ENCODE data around the gene UNC50.

UNC50 gene, protein sequence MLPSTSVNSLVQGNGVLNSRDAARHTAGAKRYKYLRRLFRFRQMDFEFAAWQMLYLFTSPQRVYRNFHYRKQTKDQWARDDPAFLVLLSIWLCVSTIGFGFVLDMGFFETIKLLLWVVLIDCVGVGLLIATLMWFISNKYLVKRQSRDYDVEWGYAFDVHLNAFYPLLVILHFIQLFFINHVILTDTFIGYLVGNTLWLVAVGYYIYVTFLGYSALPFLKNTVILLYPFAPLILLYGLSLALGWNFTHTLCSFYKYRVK

DNA sequence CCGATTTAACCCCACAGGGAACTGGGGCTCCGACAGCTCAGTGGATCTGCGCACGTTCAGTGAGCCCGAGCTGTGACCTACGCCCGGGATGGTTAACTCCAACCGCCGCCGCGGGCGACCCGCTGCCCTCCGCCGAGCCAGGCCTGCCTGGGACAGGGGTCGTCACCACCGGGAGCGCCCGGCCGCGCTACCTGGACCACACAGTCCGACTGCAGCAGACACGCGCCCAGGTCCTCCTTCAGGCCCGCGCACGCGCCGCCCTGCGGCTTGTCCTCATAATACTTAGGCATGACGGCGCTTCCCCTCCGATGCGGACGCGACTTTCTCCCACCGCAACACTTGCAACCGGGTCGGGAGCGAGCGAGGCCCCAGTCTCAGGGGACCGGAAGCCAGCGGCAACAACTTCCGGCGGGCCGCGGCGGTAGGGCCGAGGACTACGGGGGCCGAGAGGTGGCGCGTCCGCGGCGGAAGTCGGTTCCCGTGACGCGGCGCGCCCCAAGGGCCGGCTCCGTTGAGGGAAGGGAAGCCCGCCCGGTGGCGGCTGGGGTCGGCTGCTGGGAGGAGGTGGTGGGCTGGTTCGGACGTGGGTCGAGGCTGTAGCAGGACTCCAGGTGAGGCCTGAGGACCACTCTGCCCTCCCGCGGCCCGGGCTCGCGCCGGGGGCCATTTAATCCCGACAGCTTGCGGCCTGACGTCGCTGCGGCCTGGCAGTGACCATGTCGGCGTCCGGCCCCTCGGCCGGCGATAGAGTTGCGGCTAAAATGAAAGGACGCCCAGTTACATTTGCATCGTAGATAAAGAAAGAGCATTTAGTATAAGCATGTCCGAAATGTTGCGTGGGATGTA lies at the start of gene UNC50, which contains the start of gene COA5:
TSS of gene UNC50 (plus strand) at position 474 of the 846 bp plus-strand sequence. CDS start 1,171 bp downstream, outside the sequence.
TSS of gene COA5 (minus strand) at position 397 of the 846 bp plus-strand sequence. CDS start at position 290, 107 bp downstream.
- DNase-seq (ENCODE audit: low spot score), result peak; percentile 88

DNA sequence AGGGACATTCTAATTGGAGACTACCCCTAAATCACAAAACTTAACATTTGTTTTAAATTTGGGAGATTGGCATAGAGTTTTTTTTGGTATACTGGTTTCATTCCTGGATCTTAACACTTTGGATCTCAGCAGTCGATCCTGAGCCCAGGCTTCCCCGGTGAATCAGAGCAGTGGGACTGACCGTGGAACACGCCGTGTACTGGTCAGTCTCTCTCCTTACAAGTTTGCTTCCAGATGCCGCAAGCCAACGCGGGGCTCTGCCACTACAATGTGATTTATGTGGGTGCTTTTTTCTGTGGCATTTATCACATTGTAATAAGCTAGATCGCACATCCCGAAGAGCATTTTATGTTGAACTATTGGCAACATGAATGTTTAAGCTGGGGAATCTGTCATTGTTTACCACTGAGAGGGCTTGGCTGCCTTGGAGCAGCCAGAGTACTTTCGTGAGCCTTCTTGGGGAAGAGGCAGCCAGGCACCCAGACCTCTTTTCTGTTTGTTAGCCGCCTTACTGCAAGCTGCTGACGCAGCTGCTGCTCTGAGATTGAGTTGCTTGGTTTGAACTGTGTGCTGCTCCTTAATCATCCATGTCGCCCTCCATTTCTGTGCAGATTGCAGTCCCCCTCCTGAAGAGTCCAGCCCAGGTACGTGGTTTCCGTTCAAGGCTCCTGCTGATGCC lies 49.4 kb upstream of the UNC50 start:
- no peak for DNase-seq (ENCODE audit: low spot score)

DNA sequence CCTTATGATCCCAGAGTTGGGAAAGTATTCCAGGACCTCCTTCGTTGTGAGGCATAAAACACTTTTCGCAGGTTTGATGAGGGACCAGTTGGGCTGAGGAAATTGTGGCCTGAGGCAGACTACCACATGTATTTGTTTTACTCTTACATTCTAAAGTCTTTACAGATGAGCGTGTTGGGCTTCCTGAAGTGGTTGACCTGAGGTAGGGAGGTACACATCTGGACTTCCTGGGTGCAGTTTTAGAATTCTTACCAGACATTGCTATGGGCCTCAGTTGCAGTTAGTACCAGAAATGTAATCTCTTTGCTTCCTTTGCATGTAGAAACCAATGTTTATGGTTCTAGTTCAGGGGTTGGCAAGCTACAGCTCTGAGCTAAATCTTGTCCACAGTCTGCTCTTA lies 48.8 kb upstream of the UNC50 start:
- DNase-seq (ENCODE audit: low spot score), result no peak

DNA sequence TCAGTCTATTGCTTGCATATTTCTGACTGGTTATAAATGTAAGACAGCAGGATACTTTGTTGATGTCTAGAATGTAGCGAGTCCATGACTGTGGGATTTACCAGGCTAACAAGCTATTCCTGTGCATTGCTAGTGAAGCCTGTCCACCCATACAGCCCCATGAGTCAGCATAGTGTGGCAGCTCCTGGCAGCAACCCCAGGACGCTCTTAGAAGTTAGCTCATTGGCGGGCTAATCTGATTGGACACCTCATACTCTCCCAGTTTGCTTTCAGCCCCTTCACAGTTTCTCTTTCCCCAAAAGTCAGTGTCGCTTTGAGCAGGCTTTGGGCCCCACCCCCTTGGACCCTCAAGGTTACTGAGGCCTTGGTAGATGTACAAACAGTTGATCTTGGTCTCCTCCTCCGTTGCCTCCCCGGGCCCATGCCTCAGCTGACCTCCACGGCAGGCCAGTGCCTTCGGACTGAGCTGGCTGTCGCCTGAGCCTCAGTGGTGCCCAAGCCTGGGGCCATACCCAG lies 48.1 kb upstream of the UNC50 start:
- no peak for DNase-seq (ENCODE audit: low spot score)

DNA sequence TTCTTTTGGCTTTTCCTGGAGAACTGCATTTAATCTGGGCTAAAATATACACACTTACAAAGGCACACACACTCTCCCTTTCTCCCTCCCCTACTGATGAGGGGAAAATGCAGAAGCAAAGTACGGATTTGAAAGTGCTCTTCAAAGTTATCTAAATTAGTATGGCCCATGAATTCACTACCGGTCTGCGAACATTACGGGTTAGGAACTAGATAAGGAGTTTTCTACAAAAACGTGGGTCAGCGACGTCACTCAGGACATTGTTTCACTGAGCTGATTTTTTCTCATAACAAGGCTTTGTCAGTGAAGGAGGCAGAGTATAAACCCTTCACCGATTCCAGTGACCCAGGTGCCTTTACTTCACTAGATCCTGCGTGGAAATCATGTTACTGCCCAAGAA lies 47.4 kb upstream of the UNC50 start:
- no peak for DNase-seq (ENCODE audit: low spot score)

DNA sequence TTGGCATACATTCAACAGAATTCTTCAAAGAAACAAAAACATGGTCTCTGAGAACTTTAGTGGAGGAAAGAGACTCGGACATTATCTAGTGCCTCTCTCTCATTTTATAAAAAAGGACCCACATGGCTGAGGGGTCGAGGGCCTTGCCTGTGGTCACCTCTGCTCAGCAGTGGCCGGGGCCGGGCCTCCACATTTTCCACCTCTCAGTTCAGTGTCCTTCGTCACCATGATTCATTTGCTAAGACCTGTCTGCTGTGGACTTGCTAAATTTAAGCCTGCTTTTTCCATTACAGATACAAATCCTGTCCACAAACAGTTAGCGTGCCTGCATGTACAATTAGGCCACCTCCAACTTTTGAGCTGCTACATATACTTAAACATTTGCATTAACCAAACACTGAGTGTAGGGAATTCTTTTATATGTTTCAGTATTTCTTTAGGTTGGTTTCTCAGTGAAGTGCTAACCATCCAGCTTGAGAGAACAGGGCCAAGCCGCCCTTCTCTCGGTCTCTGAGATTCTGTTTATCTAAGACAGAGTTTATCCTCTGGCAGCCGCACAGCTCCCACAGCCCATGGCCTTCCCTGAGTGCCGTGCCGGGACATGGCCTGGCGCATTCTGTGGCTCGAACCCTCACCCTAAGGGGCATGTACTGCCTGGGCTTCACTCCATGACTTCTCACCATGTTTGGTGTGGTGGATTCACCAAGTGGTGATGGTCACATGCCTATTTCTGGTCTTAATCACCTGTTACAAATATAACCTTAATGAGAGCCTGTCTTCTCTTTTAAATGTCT lies 46.3 kb upstream of the UNC50 start:
- no peak for DNase-seq (ENCODE audit: low spot score)

DNA sequence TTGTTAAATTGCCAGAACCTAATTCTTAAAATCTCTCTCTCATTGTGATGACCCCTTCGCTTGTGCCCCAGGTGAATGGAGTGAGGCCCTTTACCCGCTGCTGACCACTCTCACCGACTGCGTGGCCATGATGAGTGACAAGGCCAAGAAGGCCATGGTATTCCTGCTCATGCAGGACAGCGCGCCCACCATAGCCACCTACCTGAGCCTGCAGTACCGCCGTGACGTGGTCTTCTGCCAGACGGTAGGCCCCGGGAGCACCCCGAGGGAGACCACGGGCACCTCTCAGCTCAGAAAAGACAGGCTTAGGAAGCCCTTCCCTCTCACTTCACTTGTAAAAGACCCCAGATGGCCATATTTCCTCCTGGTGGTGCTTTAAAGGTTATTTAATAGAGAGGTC lies 45.0 kb upstream of the UNC50 start:
- no peak for DNase-seq (ENCODE audit: low spot score)

DNA sequence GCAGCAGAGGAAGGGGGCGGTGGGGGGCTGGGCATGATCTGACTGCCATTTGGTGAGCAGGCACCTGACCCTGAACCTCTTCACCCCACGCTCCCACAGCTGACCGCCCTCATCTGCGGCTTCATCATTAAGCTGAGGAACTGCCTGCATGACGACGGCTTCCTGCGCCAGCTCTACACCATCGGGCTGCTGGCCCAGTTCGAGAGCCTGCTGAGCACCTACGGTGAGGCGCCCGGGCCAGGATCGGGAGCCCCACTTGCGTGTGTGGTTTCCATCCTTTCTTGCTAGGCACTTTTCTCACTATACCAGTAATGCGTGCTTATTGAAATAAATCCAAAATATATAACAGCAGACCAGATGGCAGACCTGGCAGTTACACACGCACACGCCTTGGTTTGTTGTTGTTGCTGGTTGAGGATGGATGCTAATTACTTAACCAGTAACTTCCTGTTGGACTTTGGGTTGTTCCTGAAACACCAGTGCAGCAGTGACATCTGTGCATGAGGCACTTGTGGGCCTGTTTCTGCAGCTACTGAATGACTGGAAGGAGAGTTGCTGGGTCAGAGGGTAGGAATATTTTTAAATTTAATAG lies 43.8 kb upstream of the UNC50 start:
- DNase-seq (ENCODE audit: low spot score), result no peak

DNA sequence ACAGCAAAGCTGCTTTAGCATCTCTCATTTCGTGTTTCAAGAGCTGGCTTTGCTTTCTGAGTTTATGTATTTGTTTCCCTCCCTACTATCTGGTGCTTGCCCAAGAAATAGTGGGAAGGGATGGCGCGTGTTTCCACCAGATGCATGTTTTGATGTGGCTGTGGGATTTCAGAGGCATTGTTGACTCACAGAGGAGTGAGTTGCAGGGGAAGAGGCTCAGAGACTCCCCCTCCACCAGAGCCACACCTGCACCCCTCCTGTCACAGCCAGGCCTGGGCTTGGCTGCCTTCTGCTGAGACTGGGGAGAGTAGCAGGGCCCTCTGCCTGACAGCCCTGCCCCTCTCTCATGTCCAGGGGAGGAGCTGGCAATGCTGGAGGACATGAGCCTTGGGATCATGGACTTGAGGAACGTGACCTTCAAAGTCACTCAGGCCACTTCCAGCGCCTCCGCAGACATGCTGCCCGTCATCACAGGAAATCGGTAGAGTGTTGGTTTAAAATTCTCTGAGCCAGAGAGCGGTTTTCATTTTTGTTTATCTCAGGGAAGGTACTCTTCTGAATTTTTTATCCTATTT lies 43.0 kb upstream of the UNC50 start:
- DNase-seq (ENCODE audit: low spot score), result no peak

DNA sequence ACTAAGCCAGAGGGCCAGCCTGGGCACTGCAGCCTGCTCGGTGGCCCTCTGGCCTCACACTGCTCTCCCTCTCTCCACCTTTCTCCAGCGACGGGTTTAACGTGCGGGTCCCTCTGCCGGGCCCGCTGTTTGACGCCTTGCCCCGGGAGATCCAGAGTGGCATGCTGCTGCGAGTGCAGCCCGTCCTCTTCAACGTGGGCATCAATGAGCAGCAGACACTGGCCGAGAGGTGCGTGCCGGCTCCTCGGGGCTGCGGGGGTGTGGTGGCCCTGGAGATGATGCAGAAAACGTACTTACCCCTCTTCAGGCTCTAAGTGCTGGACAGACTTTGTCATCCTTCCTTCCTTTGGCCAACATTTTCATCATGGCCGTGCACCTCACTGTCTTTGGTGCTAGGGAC lies 42.4 kb upstream of the UNC50 start:
- DNase-seq (ENCODE audit: low spot score), result no peak

DNA sequence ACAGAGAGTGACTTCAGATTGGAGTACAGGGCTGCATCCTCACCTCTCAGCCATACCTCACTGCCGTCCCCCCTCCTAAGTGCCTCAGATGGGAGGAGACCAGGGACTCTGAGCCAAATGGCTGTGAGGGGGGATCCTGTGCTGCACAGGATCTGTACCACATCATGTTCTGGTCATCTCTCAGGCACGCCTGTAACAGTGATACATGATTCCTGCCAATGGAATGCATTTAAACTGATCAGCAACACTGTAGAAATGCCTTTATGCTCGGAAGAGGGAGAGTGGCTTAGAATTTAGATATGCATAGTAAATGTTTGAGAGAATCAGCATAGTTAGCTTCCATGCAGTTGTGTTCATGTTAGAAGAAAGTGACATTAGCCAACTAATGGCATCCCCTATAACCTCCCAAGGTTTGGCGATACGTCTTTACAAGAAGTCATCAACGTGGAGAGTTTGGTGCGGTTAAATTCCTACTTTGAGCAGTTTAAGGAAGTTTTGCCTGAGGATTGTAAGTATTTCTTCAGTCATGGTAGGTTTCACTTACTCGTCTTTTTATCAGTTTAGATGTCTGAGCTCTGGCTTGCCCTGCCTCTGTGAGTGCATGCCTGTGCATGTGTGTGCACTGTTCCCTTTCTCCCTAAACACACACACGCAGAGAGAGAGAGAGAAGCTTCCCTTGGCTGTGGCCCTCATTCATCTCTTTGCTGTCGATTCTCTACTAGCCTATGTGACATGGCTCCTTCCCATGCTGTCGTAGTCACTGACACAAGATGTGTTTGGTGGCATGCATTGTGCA lies 40.0 kb upstream of the UNC50 start:
- no peak for DNase-seq (ENCODE audit: low spot score)

DNA sequence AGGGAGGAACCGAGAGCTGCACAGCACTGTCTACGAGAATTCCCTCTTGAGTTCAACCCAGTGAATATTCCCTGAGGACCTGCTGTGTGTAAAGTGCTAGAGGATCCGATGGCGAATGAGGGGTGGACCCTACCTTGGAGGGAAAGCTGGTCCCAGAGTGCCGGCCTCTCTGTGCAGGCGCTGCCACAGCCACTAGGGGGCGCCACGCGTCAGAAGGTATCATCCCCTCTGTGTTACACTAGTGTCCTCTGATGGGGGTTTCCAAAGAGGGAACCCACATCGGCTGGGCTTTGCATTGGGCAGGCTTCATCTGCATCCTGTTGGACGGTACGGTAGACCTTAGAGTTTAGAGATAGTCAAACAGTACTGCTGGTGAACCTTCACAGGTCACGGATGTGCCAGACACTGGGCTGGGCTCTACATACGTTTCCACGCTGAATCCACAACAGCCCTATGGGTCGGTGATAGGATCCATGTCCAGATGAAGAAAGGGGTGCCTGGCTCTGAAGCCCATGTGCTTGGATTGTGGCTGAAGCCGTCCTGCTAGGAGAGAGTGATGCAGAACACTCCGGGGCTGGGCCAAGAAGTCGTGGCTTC lies 39.1 kb upstream of the UNC50 start:
- peak; percentile 49 for DNase-seq (ENCODE audit: low spot score)

DNA sequence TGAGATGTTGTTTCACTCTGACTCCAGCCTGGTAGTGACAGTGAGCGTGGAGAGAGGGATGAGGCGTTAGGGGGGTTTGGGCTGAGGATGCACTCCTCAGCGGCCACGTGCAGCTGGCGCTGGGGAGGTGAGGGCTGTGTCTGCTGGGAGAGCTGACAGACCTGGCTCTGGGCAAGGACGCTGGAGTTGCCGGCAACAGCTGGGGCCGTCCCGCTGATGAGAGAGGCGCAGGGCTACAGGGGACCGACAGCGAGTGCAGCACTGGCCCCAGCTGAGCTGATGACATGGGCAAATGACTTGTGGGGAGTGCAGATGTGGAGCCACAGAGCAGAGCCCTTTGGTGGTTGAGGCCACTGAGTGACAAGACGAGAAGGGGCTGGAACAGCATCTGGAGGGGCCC lies 38.5 kb upstream of the UNC50 start:
- DNase-seq (ENCODE audit: low spot score), result no peak

DNA sequence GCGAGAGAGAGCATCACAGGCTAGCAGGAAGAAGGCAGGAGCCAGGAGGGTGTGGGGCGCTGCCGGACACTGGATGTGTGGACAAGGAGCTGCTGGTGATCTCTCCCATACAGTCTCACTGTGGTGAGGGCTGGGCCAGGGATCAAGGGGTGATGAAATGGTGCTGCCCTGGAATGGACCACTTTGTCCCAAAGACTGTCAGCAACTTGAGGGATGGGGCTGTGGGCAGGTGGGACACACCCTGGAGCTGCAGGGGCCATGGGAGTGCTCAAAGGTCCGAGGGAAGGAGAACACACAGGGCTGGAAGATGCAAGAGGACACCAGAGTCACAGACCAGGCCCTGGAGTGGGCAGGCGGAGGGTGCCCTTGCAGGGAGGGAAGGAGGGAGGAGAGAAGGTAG lies 38.0 kb upstream of the UNC50 start:
- no peak for DNase-seq (ENCODE audit: low spot score)

DNA sequence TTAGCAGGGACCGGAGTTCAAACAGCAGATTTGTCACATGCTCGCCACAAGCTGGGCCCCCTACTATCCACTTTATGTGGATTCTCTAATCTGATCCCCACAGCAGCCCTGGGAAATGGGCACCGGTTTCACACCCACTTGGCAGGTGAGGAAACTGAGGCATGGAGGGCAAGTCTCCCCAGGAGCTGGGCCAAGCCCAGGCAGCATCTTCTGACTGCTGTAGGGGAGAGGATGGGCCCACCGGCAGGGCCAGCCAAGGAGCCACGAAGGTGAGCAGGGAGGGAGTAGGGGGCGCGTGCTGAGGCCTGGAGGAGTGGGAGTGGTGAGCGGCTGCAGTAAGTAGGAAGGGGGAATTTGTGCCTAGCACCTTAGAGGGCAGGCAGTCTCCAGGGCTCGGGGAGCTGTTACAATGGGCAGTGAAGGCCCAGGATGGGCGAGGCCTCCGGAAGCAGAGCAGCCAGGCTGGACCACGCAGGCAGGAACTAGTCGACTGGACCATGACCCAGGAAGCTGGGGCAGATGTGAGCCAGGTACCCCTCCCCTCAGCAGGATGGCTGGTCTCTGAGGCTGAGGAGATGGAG lies 37.2 kb upstream of the UNC50 start:
- DNase-seq (ENCODE audit: low spot score), result no peak

DNA sequence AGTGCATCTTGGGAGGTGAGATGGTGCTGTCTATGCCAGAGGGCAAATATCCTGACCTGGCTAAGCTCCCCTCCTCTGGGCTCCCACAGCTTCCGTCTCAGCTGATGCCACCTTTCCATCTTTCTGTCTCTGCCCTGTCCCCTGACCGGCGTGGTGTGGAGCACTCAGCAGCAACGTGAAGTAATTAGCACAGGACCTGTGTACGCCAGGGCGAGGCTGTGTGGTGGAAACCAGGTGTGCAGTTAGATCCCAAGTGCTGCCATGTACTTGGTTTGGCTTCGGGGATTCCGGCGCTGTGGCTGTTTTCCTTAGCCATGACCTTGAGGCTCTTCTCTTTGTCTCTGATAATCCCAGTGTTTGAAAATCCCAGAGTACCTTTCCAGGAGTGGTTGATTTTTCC lies 36.6 kb upstream of the UNC50 start:
- no peak for DNase-seq (ENCODE audit: low spot score)

DNA sequence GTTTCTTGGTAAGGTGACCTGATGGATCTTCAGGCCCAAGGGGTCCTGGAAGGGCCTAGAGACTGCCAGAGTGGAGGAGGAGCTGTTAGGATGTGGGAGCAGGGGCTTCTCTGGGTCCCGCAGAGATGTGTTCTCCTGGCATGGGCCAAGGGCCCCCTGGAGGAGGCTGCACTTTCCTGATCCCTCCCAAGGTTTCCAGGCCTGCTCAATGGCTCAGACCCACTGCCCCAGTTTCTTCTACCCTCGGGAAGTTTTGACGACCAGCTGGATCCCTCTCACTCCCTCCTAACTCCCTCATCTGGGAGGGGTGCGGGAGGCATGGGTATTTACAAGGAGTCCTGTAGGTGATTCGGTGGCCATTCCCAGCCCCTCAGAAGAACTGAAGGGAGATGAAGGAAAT lies 36.2 kb upstream of the UNC50 start:
- no peak for DNase-seq (ENCODE audit: low spot score)

DNA sequence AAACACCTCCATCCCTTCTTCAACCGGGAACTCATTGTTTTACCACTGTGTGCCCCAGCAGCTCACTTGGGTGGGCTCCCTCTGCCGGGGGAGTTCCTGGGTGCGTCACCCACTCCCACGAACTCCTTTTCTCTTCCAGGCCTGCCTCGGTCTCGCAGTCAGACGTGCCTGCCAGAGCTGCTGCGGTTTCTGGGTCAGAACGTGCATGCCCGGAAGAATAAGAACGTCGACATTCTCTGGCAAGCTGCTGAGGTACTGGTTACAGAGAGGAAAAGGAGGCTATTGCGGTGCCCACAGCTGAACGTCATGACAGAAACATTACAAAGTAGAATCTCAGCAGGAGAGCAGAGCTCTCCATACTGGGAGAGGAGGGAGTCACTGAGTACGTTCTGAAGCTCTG lies 35.7 kb upstream of the UNC50 start:
- no peak for DNase-seq (ENCODE audit: low spot score)

DNA sequence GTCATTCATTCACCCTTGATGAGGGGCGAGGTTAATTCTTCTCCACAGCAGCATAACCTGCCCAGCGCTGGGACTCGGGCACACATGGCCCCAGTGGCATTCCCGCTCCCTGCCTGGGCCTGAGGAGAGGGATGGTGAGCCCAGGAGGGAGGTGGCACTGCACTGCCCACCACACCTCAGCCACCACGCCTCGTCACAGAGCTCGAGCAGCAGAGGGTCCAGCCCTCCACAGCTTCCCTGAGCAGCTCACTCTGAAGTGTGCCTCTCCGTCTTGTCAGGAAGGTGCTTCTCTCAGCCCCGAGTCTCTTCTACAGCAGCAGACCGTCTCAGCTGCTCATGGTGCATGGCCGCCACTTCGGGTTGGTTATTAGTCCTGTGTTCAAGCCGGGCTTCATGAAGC lies 35.0 kb upstream of the UNC50 start:
- DNase-seq (ENCODE audit: low spot score), result no peak
